ENCODE measurements around the gene LDB2. TPM values are rescaled to one million over a fixed set of nuclear protein-coding genes. Genes with fewer than 3 reads are reported as not detected.

Gene LDB2
- total and polyA plus RNA-seq, 2 of the 8 experiments (the other 6 are each of a cell fraction or from before 2014, with no cell fraction given) = 57.0 to 140 TPM

DNA sequence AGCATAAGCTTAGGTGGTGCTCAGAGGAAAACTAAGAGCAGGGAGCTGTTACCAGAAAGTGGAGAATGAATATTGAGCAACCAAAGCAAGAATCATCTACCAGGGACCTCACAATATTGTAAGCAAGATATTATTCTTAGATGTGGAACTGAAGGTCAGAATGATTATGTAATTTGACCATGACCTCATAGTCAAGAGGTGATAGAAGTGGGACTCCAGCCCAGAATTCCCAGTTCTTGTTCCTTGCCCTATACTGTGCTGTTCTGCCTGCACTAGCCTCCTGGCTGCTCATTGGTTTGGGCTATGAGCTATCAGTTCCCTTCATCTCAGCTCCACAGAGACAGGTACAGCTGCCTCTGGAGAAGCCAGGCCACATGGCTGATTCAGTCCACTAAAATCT lies 229.4 kb downstream of the LDB2 start (continued):
- no peak for TF ChIP-seq CREB1 (IDR thresholded peaks at IDR 0.05)

Measured in H1 (cell line).